Choroid plexus epithelial cell (primary cell): Measurements from ENCODE around the gene RAG1.

Experiments
- DNase-seq: peaks from one replicate; pipeline ENCODE4 v3.0.0-alpha.2; 2010; ENCODE audit warnings: low read depth
- H3K4me3 ChIP-seq: 2 replicates; pipeline ENCODE4 v1.5.1; 2011; ENCODE audit warnings: low read depth, mild to moderate bottlenecking, control low read depth, low read length, moderate library complexity
- TF ChIP-seq, protein P1 (sequence below): conservative IDR thresholded peaks from 2 replicates; pipeline ENCODE4 v1.5.1; 2011; ENCODE audit warnings: low read depth, mild to moderate bottlenecking, control low read depth, inconsistent platforms, low read length, moderate library complexity

RAG1 gene

DNA sequence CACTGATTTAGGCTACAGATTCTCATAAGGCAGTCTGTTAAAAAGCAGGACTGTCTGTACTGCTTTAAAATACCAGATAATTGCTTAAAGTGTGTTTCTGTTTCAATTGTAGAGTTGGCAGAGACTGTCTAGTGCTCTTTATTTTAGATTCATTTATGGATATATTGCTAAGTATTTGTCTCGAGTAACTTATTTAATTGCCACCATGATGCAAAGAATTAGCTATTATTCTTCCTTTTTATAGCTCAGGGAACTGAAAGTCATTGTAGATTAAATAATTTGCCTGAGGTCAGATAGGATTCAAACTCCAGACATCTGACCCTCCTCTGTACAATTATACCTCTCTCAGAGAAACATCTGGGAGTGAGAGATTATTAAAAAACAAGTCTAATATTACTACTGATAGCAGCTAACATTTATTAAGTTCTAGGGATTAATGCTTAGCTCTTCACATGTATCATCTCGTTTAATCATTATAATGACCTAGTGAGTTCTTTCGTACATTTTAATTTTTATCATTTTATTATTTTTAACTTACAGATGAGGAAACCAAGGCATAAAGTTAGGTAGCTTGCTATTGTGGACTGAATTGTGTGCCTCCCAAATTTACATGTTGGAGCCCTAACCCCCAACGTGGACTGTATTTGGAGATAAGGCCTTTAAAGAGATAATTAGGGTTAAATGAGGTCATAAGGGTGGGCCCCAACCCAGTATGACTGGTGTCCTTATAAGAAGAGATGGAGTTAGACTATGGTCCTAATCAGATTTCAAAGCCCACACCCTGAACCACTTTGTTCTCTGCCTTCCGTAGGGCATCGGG, 49.9 kb downstream of the RAG1 start:
- TF ChIP-seq, protein P1, sequence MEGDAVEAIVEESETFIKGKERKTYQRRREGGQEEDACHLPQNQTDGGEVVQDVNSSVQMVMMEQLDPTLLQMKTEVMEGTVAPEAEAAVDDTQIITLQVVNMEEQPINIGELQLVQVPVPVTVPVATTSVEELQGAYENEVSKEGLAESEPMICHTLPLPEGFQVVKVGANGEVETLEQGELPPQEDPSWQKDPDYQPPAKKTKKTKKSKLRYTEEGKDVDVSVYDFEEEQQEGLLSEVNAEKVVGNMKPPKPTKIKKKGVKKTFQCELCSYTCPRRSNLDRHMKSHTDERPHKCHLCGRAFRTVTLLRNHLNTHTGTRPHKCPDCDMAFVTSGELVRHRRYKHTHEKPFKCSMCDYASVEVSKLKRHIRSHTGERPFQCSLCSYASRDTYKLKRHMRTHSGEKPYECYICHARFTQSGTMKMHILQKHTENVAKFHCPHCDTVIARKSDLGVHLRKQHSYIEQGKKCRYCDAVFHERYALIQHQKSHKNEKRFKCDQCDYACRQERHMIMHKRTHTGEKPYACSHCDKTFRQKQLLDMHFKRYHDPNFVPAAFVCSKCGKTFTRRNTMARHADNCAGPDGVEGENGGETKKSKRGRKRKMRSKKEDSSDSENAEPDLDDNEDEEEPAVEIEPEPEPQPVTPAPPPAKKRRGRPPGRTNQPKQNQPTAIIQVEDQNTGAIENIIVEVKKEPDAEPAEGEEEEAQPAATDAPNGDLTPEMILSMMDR, result no peak
- H3K4me3 ChIP-seq, result no peak overlapping the region
- no peak for DNase-seq

DNA sequence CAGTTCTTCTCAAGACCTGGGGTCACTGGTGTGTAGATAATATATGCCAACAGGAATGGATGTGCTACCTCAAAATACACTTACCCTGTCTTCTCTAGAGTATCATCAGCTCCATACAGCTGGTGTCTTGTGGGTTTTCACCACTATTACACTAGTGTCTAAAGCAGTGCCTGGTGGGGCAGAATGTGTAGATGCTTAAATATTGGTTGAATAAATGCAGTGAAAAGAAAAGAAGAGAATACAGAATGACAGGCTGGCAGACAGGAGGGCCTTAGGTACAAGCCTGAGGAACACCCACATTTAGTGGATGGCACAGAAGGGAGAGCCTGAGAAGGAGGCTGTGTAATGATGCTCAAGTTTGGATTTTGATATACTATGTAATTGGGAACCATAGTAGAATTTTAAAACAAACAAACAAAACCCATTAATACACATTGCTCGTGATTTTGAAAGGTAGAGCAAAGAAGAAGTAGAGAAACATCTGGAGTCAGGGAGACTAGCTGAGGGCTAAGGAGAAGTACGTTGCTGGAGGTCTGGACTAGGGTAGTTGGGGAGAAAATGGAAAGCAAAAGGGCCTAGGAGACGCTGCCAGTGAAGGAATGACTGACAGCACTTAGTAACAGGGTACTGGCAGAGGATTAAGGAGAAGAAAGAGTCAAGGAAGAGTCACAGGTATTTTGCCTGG, 50.7 kb downstream of the RAG1 start:
- no peak for DNase-seq
- H3K4me3 ChIP-seq, result no peak overlapping the region
- TF ChIP-seq, protein P1, result no peak

DNA sequence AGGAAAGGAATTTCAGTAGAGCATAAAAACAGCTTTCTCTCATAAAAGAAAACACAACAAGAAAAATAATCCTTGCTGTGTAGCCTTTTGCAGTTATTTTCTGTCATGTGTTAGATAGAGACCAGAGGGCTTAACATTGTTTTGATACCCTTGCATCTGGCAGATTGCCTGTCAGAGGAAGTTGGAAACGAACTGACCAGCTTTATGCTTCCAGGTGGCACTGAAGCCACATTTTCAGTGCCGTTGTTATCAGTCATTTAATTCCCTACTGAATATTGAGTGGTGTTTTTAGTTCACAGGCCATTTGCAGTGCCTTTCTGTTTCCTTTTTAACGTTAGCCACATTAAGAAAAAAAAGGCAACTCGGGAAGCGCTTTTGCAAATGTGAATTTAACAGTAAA, 51.7 kb downstream of the RAG1 start:
- TF ChIP-seq, protein P1, result no peak
- DNase-seq, result peak; percentile 10
- H3K4me3 ChIP-seq, result no peak overlapping the region

DNA sequence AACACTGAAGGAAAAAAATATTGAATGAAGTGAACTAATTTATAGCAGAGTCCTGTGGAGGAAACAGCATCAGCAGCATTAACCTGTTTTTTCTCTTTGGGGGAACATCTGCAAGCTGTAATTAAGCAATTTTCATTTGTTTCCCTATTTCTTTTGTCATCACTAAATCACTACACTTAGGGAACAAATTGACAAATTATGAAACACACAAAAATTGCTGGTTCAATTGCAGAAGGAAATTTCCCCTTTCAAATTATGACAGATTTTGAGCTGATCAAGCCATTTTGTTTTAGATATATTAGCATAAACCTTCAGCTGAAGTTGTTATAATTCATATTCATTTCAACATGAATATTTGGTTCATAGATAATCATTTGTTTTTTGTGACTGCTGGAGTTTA, 52.4 kb downstream of the RAG1 start:
- DNase-seq, result no peak
- TF ChIP-seq, protein P1, result no peak
- no peak overlapping the region for H3K4me3 ChIP-seq

DNA sequence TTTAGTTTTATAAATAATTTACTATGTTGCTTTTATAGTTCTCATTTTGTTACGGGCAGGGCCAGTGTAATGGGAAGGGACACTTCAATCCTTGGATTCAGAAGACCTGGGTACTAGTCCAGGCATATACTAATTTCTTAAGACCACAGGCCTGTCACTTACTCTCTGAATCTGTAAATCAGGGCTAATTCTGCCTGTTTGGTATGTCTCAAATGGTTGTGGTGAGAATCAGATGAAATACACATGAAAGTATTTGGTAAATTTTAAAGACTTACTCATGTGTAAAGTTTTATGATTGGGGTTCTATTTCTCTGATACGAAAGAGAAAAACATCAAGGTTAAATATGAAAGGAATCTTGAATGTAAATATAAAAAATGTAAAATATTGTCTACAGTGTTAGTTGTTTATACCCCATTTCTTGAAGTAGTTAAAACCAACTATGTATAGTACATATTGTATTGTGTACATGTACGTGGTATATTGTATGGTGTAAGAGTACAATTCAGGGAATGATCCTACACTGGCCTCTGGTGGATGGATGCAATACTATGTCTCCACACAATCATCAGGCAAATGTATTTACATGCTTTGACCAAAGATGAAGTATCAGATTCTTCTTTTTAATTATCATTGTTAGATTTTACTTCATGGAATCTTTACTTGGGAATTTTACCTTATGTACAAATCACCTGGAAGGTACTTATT, 54.8 kb downstream of the RAG1 start:
- TF ChIP-seq, protein P1, result peak; percentile 68
- no peak overlapping the region for H3K4me3 ChIP-seq
- DNase-seq, result peak; percentile 63

DNA sequence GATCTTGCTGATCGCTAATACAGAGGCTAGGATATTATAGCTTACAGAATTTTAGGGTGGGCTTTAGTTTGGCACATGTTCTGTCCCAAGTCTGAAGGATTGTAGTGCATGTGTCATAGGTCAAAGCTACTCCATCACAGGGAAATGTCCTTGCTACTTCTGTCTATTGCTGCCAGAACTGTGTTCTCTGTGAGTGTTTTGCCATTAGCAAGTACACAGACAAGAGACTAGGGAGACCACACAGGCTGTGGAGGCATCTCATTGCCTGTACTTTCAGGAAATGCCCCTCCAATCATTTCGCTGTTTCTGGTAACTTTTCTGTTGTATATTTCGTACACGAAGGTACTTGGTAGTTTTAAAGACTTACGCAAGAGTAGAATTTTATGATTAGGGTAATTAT, 55.7 kb downstream of the RAG1 start:
- no peak overlapping the region for H3K4me3 ChIP-seq
- TF ChIP-seq, protein P1, result no peak
- DNase-seq, result no peak
